BJ (cell line): ENCODE results near the gene ACAT2. TPM values are rescaled to one million over a fixed set of nuclear protein-coding genes. Genes with fewer than 3 reads are reported as not detected.

Experiments used
- CTCF ChIA-PET: fragments of 350-600 bp; formaldehyde crosslinking; extraction: SDS; loops from one replicate; lab custom pipeline; 2021; ENCODE audit warnings: antibody characterized with exemption, inconsistent platforms; lab: Yijun Ruan, JAX
- POLR2A ChIA-PET: fragments of 300-600 bp; sonication (Branson Sonifier 250); formaldehyde crosslinking; extraction: SDS; loops from one replicate; lab custom pipeline; 2021; ENCODE audit warnings: antibody characterized with exemption; lab: Charles Lee
- DNase-seq: peaks from one replicate; pipeline ENCODE4 v3.0.0-alpha.2; 2011; ENCODE audit warnings: low read depth
- H3K27me3 ChIP-seq: 2 replicates; pipeline ENCODE4 v1.6.0; 2011; ENCODE audit warnings: low read length; ENCODE audit not compliant: control insufficient read depth, insufficient read depth
- H3K36me3 ChIP-seq: 2 replicates; pipeline ENCODE4 v1.5.1; 2011; ENCODE audit warnings: low read length; ENCODE audit not compliant: control insufficient read depth, insufficient read depth
- H3K4me3 ChIP-seq: 2 replicates; pipeline ENCODE4 v1.5.1; 2011; ENCODE audit warnings: low read depth, mild to moderate bottlenecking, control low read depth, low read length
- CTCF ChIP-seq: IDR thresholded peaks from 2 replicates; pipeline ENCODE4 v1.5.1; 2011; ENCODE audit warnings: low read depth, mild to moderate bottlenecking, control low read depth, inconsistent platforms, low read length, moderate library complexity; ENCODE audit not compliant: insufficient read depth
- polyA plus RNA-seq: library from polyadenylated mRNA; depleted of rRNA; stranded (reverse); fragments of >200 nt; gene quantifications from 2 replicates; pipeline ENCODE4 v1.2.3, GENCODE V29; 2011

Gene ACAT2
- polyA plus RNA-seq, 1 experiment = 12.5 TPM

- H3K36me3 ChIP-seq = no peaks in the 10 kb centered on the region
- ChIA-PET CTCF (interaction anchor here (0.6 to 1.4 kb wide), 4 partner anchors 10 to 1008 kb away, joined by 3 to 6 read pairs (median 4); no protein-coding TSS in a partner anchor), POLR2A (interaction anchor here (0.6 kb wide), 1 partner anchor 10 kb away, joined by 3 read pairs; no protein-coding TSS in a partner anchor)
- peak; percentile 47 for DNase-seq
- no peak for TF ChIP-seq CTCF
- H3K27me3 ChIP-seq = no peaks in the 10 kb centered on the region
- peak within 1 kb of the TSS; percentile 92 for H3K4me3 ChIP-seq
Measured at GRCh38 chr6:159726918-159727716, 34.7 kb upstream of the ACAT2 start, which contains the start of gene WTAP. Gene WTAP, plus strand, starts transcription at chr6:159727506. Its CDS starts 8,760 bp downstream, at chr6:159736266.

GRCh38 chr6:159727717-159728445 is 34.0 kb upstream of the ACAT2 start:
- DNase-seq = no peak
- POLR2A ChIA-PET = no interaction called here
- no peak for TF ChIP-seq CTCF
- Histone ChIP-seq H3K36me3 (no peaks in the 10 kb centered on the region), H3K27me3 (no peaks in the 10 kb centered on the region), H3K4me3 (peak overlapping the region; percentile 92)
- CTCF ChIA-PET = interaction anchor here (1.2 kb wide), 1 partner anchor 36 kb away, joined by 3 read pairs; no protein-coding TSS in a partner anchor

- Histone ChIP-seq H3K36me3 (no peaks in the 10 kb centered on the region), H3K27me3 (no peaks in the 10 kb centered on the region), H3K4me3 (peak overlapping the region; percentile 92)
- no peak for DNase-seq
- ChIA-PET POLR2A (no interaction called here), CTCF (interaction anchor here (1.2 kb wide), 1 partner anchor 36 kb away, joined by 3 read pairs; no protein-coding TSS in a partner anchor)
- TF ChIP-seq CTCF = no peak
Measured at GRCh38 chr6:159728531-159728964, 33.3 kb upstream of the ACAT2 start.

GRCh38 chr6:159729598-159730331 is 32.1 kb upstream of the ACAT2 start:
- peak overlapping the region; percentile 92 for H3K4me3 ChIP-seq
- ChIA-PET POLR2A (no interaction called here), CTCF (interaction anchor here (0.6 kb wide), 1 partner anchor 345 kb away, joined by 4 read pairs; no protein-coding TSS in a partner anchor)
- no peaks in the 10 kb centered on the region for H3K36me3 ChIP-seq
- no peak for DNase-seq
- no peaks in the 10 kb centered on the region for H3K27me3 ChIP-seq
- TF ChIP-seq CTCF = no peak
